GM12892 (cell line): ENCODE measurements around the gene WAC.
"Not testable (repeated sequence)": the region's sequence is repeated elsewhere in the genome, so short reads cannot be mapped to it uniquely, and the experiment has no call there.

Source experiments
- DNase-seq: peaks from one replicate; pipeline ENCODE4 v3.0.0; 2011; ENCODE audit not compliant: insufficient read length
- FAIRE-seq: peaks from 2 replicates; lab custom pipeline; 2011; peaks lifted over from hg19 to GRCh38; lab: Jason Lieb, UNC
- POLR2A ChIP-seq: IDR thresholded peaks from 2 replicates; pipeline ENCODE4 v1.6.1; 2011; ENCODE audit warnings: low read depth, low read length, control low read depth
- POLR2AphosphoS5 ChIP-seq: IDR thresholded peaks from 2 replicates; pipeline ENCODE4 v1.6.1; 2011; ENCODE audit warnings: low read depth, low read length, control low read depth
- TAF1 ChIP-seq: IDR thresholded peaks from 2 replicates; pipeline ENCODE4 v1.6.1; 2011; ENCODE audit warnings: low read depth, mild to moderate bottlenecking, control low read depth, low read length, borderline replicate concordance

The WAC gene

DNA sequence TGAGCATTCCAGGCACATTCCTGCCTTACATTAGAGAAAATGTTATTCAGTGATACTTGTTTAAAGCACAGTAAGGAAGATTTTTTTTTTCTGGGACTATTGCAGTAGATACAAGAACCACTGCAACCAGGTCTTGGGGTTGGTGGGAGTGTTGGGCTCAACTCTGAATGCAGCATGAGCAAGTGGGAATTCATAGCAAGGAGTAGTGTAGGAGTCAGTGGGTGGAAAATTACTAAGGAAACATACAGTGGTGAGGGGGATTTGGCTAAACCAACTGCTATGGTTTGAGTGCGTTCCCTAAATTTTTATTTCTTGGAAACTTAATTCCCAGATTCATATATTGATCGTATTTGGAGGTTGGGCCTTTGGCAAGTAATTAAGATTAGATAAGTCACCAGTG, 22.4 kb downstream of the WAC start:
- DNase-seq (no peak), FAIRE-seq (no peak)
- TF ChIP-seq TAF1: no peak
- TF ChIP-seq POLR2AphosphoS5: no peak
- TF ChIP-seq POLR2A: no peak

GRCh38 chr10:28556142-28556541, 23.2 kb downstream of the WAC start:
- DNase-seq: no peak
- no peak for TF ChIP-seq POLR2AphosphoS5
- TF ChIP-seq POLR2A: no peak
- no peak for TF ChIP-seq TAF1
- FAIRE-seq: no peak

- TF ChIP-seq POLR2A (no peak), POLR2AphosphoS5 (no peak), TAF1 (no peak)
- DNase-seq (no peak), FAIRE-seq (no peak)
These were observed 25.3 kb downstream of the WAC start for GRCh38 chr10:28558186-28558585.

DNA sequence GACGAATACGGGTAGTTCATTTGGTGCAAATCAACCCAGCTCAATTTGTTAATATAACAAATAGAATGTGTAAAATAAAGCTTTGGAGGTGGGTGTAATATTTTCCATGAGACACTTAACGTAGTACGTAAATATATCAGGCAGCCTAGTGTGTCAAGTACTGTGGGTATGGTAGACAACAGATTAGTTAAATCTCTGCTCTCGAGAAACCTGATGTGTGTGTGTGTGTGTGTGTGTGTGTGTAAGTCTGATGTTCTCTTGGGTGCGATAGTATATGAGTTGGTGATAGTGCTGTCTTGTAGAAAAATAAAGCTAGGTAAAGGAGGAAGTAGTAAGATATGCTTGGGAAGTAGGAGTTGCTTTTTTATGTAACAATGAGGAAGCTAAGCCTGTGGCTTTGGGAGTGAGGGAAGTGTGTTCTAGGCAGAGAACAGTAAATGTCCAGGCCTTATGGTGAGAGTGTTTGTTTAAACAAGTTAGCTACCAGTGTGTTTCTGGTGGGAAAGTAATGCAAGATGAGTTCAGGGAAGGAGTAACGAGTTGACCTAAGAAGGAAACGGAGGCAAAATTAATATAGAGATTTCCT, 26.1 kb downstream of the WAC start:
- no peak for TF ChIP-seq TAF1
- no peak for TF ChIP-seq POLR2A
- no peak for TF ChIP-seq POLR2AphosphoS5
- no peak for FAIRE-seq
- no peak for DNase-seq

DNA sequence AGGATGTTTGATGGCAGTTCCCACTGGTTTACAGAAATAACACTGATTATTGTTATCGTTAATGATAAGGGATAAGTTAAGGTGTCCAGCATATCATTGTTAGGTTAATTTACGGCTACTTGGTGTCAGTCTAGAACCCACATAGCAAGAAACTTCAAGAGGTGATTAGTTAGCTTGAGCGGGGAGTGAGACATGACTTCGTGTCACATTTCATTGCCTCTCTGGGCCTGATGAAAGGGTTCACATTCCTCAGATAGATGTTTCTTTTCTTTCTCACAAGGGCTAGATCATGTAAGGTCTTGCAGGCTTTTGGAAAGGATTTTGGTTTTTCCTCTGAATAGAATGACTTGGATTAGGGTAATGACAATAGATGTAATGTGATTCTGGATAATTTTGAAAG, 26.7 kb downstream of the WAC start:
- DNase-seq (no peak), FAIRE-seq (no peak)
- TF ChIP-seq POLR2AphosphoS5 (no peak; the same call in 1 of the 2 replicates), POLR2A (no peak), TAF1 (no peak)

GRCh38 chr10:28560617-28561016, 27.7 kb downstream of the WAC start:
- FAIRE-seq (no peak), DNase-seq (no peak)
- TF ChIP-seq POLR2A: no peak
- no peak for TF ChIP-seq POLR2AphosphoS5
- TF ChIP-seq TAF1: no peak

DNA sequence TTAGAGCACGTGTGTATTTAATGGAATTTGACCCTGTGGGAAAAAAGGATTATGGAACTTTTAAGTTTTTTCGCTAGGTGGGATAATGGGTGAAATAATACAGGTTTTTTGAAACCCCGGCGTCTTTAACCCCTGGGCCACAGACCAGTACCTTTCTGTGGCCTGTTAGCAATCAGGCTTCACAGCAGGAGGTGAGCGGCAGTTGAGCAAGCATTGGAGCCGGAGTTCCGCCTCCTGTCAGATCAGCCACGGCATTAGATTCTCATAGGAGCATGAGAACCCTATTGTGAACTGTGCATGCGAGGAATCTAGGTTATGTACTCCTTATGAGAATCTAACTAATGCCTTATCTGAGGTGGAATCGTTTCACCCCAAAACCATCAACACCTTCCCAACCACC, 28.6 kb downstream of the WAC start:
- DNase-seq (no peak), FAIRE-seq (no peak)

GRCh38 chr10:28564905-28565304, 32.0 kb downstream of the WAC start:
- no peak for FAIRE-seq
- no peak for DNase-seq
- TF ChIP-seq POLR2A: no peak
- TF ChIP-seq POLR2AphosphoS5: no peak
- TF ChIP-seq TAF1: no peak

More for the DNA sequence above, 28.6 kb downstream of the WAC start:
- TF ChIP-seq POLR2A: no peak
- no peak for TF ChIP-seq POLR2AphosphoS5
- no peak for TF ChIP-seq TAF1

- DNase-seq: no peak
- no peak for FAIRE-seq
- no peak for TF ChIP-seq POLR2AphosphoS5
- TF ChIP-seq TAF1: no peak
- no peak for TF ChIP-seq POLR2A
These were observed 33.6 kb downstream of the WAC start for GRCh38 chr10:28566458-28567015.

DNA sequence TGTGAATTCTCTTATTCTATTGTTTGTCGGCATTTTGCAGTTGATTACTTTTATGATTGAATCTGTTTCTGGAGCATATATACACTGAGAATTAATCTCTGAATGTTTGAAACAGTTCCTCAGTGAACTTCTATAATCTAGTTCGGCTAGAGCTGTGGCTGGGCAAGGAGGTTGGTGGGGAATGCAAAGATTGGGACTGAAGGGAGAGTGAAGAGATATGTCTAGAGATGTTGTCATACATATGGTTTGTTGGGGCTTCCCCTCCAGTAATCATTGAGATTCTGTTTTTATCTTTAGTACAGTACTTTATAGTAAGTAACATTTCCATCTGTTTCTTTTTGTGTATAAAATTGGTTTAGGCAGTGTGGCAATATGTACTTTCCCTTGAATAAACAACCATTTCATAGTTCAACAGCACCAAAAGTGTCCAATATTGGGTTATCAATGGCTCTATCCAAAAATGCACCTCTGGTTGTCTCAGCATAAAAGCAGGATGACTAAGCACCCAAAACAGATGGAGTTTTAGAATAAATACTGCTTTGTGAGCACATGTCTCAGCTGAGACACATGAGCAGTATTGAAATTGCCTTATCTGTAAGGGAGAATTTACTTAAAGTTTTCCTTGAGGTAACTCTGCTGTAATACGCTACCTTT, 36.7 kb downstream of the WAC start:
- no peak for TF ChIP-seq POLR2AphosphoS5
- TF ChIP-seq POLR2A: no peak
- no peak for TF ChIP-seq TAF1
- DNase-seq (no peak), FAIRE-seq (no peak)

GRCh38 chr10:28570598-28570997, 37.7 kb downstream of the WAC start:
- DNase-seq: no peak
- no peak for FAIRE-seq
- no peak for TF ChIP-seq TAF1
- no peak for TF ChIP-seq POLR2AphosphoS5
- no peak for TF ChIP-seq POLR2A

GRCh38 chr10:28571265-28571664, 38.3 kb downstream of the WAC start:
- no peak for FAIRE-seq
- no peak for DNase-seq
- no peak for TF ChIP-seq POLR2A
- TF ChIP-seq TAF1: no peak
- TF ChIP-seq POLR2AphosphoS5: no peak

DNA sequence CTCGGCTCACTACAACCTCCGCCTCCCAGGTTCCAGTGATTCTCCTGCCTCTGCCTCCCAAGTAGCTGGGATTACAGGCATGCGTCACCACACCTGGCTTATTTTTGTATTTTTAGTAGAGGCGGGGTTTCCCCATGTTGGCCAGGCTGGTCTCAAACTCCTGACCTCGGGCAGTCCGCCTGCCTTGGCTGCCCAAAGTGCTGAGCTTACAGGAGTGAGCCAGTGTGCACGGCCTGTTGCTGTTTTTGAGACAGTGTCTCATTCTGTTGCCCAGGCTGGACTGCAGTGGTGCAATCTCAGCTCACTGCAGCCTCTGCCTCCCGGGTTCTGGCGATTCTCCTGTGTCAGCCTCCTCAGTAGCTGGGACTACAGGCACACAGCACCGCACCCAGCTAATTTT, 41.3 kb downstream of the WAC start:
- DNase-seq, FAIRE-seq: not testable (repeated sequence)
